Osteocyte (in vitro differentiated cells): Measurements from ENCODE around the gene MNT. TPM values are rescaled to one million over a fixed set of nuclear protein-coding genes. Genes with fewer than 3 reads are reported as not detected.

Experiments
- DNase-seq: peaks from one replicate; pipeline ENCODE4 v3.0.0; 2021; ENCODE audit warnings: mixed read lengths; ENCODE audit not compliant: unreplicated experiment; ENCODE audit errors: extremely low spot score
- H3K27ac Mint-ChIP-seq: one replicate; pipeline ENCODE4 v1.8.0; 2021; ENCODE audit warnings: mild to moderate bottlenecking, mixed read lengths; ENCODE audit not compliant: unreplicated experiment
- H3K27me3 Mint-ChIP-seq: one replicate; pipeline ENCODE4 v1.8.0; 2021; ENCODE audit warnings: mixed read lengths; ENCODE audit not compliant: unreplicated experiment
- H3K36me3 Mint-ChIP-seq: one replicate; pipeline ENCODE4 v1.8.0; 2021; ENCODE audit warnings: mixed read lengths; ENCODE audit not compliant: unreplicated experiment
- H3K4me1 Mint-ChIP-seq: one replicate; pipeline ENCODE4 v1.8.0; 2021; ENCODE audit warnings: mixed read lengths; ENCODE audit not compliant: unreplicated experiment
- H3K4me3 Mint-ChIP-seq: one replicate; pipeline ENCODE4 v1.8.0; 2021; ENCODE audit warnings: mild to moderate bottlenecking, moderate library complexity, mixed read lengths; ENCODE audit not compliant: unreplicated experiment
- H3K9me3 Mint-ChIP-seq: one replicate; pipeline ENCODE4 v1.8.0; 2021; ENCODE audit warnings: mixed read lengths; ENCODE audit not compliant: unreplicated experiment
- total RNA-seq: library from RNA; stranded (reverse); gene quantifications from 2 replicates; pipeline ENCODE4 v1.2.1, GENCODE V29; 2021
- TF ChIP-seq, protein P1 (sequence below): fragments of 200-600 bp; sonication (generic); IDR thresholded peaks from 2 replicates; pipeline ENCODE4 v1.5.0; 2021; ENCODE audit warnings: antibody characterized with exemption, mild to moderate bottlenecking, moderate library complexity

MNT gene
- total RNA-seq, 1 donor from 2014 or later, result 30.4 TPM

GRCh38 chr17:2365132-2365531, 35.7 kb downstream of the MNT start:
- H3K9me3 Mint-ChIP-seq, result no peaks in the 10 kb centered on the region
- TF ChIP-seq, protein P1, sequence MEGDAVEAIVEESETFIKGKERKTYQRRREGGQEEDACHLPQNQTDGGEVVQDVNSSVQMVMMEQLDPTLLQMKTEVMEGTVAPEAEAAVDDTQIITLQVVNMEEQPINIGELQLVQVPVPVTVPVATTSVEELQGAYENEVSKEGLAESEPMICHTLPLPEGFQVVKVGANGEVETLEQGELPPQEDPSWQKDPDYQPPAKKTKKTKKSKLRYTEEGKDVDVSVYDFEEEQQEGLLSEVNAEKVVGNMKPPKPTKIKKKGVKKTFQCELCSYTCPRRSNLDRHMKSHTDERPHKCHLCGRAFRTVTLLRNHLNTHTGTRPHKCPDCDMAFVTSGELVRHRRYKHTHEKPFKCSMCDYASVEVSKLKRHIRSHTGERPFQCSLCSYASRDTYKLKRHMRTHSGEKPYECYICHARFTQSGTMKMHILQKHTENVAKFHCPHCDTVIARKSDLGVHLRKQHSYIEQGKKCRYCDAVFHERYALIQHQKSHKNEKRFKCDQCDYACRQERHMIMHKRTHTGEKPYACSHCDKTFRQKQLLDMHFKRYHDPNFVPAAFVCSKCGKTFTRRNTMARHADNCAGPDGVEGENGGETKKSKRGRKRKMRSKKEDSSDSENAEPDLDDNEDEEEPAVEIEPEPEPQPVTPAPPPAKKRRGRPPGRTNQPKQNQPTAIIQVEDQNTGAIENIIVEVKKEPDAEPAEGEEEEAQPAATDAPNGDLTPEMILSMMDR, result no peak
- H3K27ac Mint-ChIP-seq, result no peak overlapping the region
- no peaks in the 10 kb centered on the region for H3K27me3 Mint-ChIP-seq
- H3K4me1 Mint-ChIP-seq, result peaks cover 5% of the 10 kb centered on the region
- peaks cover 11% of the 10 kb centered on the region for H3K36me3 Mint-ChIP-seq
- H3K4me3 Mint-ChIP-seq, result no peak overlapping the region
- no peak for DNase-seq

GRCh38 chr17:2364763-2365116, 36.1 kb downstream of the MNT start:
- TF ChIP-seq, protein P1, result no peak
- peaks cover 11% of the 10 kb centered on the region for H3K36me3 Mint-ChIP-seq
- no peak overlapping the region for H3K27ac Mint-ChIP-seq
- no peak for DNase-seq
- H3K4me3 Mint-ChIP-seq, result no peak overlapping the region
- H3K4me1 Mint-ChIP-seq, result peaks cover 2% of the 10 kb centered on the region
- H3K27me3 Mint-ChIP-seq, result no peaks in the 10 kb centered on the region
- H3K9me3 Mint-ChIP-seq, result no peaks in the 10 kb centered on the region

DNA sequence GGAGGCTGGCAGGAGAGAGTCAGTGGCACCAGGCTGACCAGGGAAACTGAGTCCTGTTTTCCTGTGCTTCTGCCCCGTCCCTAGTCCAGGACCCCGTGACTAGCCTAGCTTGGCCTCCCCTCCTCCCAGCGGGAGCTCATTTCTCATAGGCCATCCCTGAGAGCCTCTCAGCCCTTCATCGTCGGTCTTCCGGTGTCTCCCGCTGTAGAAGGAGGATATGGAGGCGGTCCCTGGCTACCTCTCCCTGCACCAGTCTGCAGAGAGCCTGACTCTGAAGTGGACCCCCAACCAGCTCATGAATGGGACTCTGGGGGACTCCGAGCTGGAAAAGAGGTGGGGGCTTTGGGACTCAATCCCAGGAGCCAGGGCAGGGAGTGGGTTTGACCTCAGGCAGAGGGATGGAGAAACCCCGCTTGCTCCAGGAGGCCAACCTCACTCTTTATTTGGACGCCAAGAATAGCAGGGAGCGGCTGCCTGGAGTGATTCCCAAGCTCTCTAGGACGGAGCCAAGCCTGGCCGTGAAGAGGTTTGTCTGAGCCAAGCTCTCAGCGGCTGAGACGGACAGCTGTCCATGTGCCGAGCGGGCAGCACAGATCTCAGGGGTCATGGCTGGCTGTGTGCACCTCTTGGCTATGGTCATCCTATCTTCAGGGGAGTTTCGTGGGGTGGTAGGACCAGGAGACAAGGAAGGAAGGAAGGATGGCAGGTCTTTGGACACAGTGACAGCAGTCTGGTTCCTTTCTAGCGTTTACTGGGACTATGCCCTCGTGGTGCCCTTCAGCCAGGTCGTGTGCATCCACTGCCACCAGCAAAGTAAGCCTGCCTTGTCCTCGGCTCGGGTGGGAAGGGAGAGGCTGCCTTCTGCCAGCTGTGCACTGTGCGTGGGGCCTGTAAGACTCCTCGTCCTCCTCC, 36.8 kb downstream of the MNT start:
- peaks cover 7% of the 10 kb centered on the region for H3K4me1 Mint-ChIP-seq
- H3K27me3 Mint-ChIP-seq, result no peaks in the 10 kb centered on the region
- no peak overlapping the region for H3K4me3 Mint-ChIP-seq
- no peak overlapping the region for H3K27ac Mint-ChIP-seq
- DNase-seq, result no peak
- H3K36me3 Mint-ChIP-seq, result peaks cover 11% of the 10 kb centered on the region
- TF ChIP-seq, protein P1, result no peak
- no peaks in the 10 kb centered on the region for H3K9me3 Mint-ChIP-seq

GRCh38 chr17:2363318-2363717, 37.5 kb downstream of the MNT start:
- Mint-ChIP-seq H3K27ac (no peak overlapping the region), H3K9me3 (no peaks in the 10 kb centered on the region)

DNA sequence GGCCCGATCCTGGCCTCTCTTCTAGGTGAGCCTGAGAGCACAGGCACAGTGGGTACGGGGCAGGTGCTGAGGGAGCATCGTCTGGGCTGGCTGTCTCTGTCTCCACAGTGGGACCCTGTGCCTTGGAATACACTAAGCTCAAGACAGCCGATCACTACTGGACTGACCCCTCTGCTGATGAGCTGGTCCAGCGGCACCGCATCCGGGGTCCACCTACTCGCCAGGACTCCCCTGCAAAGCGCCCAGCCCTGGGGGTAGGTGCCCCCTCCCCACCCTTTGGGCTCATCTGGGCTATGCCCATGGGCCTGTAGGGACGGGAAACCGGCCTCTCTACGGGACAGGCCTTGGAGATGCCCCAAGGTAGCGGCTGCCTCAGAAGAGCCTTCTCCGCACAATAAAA, 38.0 kb downstream of the MNT start:
- Mint-ChIP-seq H3K27ac (no peak overlapping the region), H3K4me3 (no peak overlapping the region), H3K4me1 (peaks cover 10% of the 10 kb centered on the region), H3K9me3 (no peaks in the 10 kb centered on the region), H3K27me3 (no peaks in the 10 kb centered on the region), H3K36me3 (peaks cover 11% of the 10 kb centered on the region)
- no peak for DNase-seq
- TF ChIP-seq, protein P1, result no peak

More at GRCh38 chr17:2363318-2363717, 37.5 kb downstream of the MNT start:
- Mint-ChIP-seq H3K27me3 (no peaks in the 10 kb centered on the region), H3K4me1 (peaks cover 10% of the 10 kb centered on the region), H3K36me3 (peaks cover 11% of the 10 kb centered on the region), H3K4me3 (no peak overlapping the region)
- DNase-seq, result no peak
- TF ChIP-seq, protein P1, result no peak
